ENCODE measurements around the gene KIF12.

The KIF12 gene

DNA sequence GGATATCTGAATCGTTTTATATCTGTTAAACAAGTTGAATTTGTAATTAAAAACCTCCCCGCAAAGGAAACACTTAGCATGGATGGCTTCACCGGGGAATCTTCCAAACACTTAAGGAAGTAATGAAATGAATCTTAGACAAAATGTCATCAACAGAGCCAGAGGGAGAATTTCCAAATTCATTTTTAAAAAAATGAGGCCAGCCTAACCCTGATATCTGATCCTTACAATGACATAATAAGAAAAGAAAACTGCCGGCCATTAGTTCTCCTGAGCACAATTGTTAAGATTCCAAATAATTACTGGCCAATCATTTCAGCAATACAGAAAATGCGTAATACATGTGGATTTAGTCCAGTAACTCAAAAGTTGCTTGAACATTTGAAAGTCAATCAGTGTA, 6.1 kb upstream of the KIF12 start:
- no peak for DNase-seq (ENCODE audit: low spot score)

DNA sequence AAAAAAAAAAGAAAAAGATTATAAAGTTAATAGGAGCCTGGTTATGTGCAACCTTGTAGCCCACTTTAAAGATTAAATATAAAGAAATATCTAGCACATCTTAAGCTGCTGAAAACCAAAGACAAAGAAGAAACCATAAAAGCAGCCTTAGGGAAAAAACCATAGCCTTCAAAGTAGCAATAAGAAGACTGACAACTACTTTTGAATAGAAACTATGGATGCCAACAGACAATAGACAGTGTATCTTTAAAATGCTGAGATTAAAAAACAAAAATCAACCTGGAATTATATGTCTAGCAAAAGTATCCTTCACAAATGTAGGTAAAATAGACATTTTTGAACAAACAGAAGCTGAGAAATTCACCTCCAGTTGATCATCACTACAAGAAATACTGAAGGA, 3.4 kb upstream of the KIF12 start:
- DNase-seq (ENCODE audit: low spot score) = no peak

DNA sequence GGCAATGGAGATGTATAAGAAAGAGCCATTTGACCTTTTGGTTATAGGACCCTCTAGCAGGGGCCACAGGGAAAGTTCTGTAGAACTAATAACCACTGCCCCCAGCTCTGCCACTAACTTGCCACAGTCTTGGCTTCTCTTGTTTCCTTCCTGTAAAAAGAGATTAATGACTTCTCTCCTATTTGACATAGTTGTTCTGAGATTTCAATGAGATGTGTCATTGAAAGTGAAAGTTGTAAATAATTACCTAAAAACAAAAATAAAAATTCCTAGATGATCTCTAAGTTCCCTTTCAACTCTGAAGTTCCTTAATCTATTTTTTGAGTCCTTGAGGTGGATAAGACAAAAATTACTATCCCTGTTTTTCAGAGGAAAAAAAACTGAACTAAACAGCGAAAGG, 1.4 kb upstream of the KIF12 start:
- no peak for DNase-seq (ENCODE audit: low spot score)

DNA sequence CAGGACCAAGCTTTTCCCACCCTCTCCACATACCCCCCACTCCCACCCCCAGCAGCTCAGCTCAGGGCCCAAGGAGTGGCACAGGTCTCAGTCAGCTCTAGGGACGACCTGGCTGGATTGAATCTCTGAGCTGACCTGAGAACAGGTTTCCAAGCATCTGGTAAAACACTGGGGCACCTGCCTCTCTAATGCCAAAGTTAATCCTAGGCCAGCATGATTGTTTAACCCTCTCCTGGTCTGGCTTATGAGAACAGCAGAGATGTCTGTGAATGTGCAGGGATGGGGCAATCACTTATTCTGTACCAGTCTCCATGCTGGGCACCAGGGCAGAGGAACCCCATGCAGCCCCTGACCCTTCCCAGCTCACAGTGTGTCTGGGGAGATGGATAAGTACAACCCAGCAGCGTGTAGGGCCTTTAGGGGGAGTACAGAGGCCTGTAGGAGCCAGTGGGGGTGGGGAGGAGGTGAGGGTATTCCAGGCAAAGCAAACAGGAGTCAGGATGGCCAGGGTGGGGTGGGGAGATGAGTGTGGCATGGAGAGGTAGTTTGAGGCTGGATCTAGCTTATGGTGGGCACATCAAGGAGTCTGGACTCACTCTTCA, 678 bp upstream of the KIF12 start:
- no peak for DNase-seq (ENCODE audit: low spot score)

DNA sequence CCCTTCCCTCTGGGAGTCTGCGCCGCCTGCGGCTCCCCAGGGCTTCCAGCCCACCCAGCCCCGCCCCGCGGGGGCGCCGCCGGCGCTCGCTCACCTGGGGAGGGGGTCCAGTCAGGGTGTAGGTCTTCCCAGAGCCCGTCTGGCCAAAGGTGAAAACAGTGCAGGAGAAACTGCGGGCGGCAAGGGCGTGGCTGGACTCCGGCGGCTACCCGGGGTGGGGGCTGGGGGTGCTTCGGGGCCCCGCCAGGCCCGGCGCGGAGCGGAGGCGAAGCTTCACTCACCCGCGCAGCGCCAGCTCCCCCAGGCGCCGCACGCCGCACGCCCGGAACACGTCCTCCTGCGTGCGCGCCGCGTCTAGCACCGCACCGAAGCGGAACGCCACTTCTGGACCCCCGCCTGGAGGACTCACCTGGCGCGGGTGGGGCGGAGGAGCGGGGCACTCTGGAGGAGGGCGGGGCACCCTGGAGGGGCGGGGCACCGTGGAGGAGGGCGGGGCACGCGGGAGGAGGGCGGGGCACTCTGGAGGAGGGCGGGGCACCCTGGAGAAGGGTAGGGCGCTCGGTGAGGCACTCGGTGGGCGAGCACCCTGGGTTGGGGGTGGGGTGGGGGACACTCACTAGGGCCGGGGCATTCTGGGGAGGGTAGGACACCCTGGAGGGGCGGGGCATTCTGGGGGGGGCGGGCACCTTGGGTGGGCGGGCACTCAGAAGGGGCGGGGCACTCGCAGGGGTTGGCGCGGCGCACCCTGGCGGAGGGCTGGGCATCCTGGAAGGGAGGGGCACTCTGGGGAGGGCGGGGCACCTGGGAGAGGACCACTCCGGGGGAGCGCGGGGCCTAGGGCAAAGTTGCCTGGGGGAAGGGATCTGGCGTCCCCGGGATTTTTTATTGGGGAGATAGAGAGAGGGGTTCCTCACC, 814 bp downstream of the KIF12 start:
- DNase-seq (ENCODE audit: low spot score) = peak; percentile 77

DNA sequence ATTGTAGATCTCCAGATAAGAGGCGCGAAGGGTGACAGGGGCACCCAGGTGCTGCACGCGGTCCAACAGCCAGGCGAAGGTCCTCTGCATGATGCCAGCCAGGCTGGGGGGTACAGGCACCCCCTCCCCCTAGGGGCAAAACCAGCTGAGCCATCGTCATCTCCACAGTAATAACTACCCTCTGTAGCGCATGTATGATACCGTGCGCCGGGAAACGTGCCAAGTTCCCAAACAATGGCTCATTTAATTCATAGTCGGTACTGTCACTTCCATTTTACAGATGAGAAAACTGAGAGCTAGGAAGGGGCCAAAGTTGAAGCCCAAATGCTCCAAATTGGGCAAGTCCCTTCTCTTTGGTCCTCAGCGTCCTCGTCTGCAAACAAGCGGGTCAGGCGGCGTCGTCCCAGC, 1.5 kb downstream of the KIF12 start:
- no peak for DNase-seq (ENCODE audit: low spot score)

DNA sequence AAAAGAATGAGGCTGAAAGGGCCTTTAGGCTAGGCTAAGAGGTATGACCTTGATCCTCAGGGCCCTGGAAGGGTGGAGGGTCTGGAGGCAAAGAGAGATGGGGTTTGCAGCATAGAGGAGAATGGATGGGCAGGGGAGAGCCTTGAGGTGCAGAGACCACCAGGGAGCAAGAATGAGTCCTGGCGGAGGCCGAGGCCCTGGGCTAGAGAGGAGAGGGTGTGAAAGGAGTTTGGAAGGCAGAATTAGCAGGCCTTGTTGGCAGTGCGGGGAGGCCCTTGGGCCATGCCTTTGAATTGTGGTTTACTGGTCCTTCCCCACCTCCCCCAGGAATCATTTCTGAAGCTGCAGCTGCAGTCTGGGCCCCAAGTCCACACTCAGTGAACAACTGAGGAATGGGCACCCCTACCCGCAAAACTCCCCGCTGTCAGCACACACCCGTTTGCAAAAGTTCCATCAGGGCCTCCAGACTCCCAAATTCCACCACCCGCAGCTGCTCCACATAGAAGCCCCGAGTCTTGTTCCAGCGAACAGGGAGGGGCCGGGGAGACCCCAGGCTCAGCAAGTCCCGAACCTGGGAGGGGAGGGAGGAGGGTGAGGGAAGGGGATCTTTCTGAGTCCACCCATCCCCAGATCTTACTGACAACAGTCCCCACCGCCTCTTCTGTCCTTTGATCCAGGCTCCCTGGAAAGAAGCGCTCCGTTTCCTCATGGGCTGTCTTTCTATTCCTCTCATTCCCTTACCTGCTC, 2.1 kb downstream of the KIF12 start:
- no peak for DNase-seq (ENCODE audit: low spot score)

DNA sequence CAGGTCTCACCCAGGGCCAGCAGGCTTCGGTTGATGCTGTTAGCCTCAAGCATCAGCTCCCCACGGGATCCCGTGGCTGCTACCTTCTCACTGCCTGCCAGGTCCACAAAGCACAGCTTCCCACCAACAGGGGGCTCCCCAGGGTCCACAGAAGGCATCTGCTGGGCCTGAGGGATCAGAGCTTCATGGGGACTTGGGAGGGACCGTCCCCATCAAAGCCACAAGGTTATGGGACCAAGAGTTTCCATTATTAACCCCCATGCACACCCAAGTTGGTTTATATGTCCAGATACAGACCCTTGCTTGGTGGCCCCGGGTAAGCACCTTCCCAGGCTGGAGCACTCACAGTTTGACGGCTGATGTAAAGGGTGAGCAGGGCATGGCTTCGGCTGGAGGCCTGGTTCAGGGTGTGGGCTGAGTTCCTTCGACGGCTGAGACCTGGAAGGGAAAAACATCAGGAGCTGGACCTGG, 3.0 kb downstream of the KIF12 start:
- DNase-seq (ENCODE audit: low spot score) = no peak

DNA sequence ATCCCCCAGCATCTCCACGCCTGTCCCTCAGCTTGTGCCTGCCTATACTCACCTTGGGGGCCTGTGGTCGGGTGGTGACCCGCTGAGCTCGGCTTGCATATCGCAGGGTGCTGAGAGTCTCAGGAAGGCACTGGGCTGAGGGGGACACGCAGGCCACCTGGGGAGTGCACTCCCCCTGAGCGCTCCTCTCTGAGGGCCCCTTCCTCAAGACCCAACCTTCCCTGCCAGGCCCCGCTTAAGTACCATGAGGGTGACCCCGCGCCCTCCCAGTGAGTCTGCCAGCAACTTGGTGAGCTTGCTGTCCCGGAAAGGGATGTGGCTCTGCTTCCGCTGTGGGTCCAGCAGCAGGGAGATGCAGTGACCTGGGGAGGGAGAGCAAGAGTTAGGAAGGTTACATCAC, 4.1 kb downstream of the KIF12 start:
- no peak for DNase-seq (ENCODE audit: low spot score)

DNA sequence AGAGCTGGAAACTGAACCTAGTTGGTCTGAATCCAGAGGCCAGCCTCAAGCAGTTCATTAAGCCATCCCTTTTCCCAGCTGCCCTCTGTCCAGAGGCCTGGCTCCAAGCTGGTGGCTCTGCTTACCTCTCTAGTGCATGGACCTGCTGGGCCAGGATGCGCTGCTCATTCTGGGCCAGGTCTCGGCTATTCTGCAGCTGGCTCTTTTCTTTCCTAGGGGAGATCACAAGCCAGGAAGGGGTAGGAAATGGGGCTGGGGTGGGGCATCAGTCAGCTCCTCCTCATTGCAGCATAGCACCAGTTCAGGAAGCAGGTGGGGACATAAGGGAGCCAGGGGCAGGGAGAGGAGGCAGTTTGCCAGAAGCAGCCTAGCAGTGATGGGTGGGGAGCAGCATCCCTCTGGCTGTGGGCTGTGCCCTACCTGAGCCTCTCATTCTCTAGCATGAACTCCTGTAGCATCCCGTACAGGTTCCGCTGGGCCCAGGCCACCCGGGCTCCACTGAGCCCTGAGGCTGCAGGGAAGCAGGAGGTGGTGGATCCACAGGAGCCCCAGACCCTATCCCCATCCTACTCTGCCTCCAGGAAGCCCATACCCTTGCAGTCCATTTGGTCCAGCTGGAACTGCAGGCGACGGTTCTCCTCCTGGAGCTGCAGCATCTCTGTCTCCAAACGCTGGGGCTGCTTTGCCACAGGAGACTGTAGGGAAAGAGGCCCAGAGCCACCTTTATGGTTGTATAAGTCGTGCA, 5.2 kb downstream of the KIF12 start:
- DNase-seq (ENCODE audit: low spot score) = peak; percentile 39

DNA sequence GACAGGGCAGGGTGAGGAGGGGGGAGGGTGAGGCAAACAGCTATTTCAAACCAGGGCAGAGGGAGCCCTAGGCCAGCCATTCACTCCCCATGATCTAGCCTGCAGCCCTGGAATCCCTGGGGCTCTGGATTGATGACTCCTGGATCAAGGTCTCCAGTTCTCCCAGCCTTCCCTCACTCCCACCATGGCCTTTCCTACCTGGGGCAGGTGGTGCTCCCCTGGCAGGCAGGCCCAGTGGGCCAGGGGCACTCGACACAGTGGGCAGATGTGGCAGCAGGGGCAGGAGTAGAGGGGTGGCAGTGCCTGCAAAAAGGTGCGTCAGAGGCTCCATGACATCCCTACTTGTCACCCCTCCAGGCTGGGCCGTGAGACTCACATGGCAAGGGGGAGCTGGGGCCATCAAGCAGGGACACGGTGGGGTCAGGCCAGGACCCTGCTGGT, 6.0 kb downstream of the KIF12 start:
- DNase-seq (ENCODE audit: low spot score) = peak; percentile 26

DNA sequence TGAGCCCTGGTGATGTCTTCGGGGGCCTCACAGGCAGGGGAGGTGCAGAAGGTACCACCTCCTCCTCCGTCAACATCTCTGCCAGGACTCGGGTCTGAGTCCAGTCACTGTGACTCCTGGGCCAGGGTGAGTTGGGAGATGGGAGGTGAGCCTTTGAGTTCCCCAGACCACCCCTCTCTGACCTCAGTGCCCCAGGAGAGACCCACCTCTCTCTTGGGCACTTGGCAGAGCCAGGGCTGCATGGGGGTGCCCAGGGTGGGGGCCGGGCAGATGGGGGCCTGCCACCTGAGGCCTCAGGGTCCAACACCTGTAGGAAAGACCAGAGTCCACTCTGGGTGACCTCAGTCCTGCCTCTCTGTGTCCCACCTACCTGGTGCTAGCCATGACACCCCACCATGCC, 6.8 kb downstream of the KIF12 start:
- peak; percentile 25 for DNase-seq (ENCODE audit: low spot score)

DNA sequence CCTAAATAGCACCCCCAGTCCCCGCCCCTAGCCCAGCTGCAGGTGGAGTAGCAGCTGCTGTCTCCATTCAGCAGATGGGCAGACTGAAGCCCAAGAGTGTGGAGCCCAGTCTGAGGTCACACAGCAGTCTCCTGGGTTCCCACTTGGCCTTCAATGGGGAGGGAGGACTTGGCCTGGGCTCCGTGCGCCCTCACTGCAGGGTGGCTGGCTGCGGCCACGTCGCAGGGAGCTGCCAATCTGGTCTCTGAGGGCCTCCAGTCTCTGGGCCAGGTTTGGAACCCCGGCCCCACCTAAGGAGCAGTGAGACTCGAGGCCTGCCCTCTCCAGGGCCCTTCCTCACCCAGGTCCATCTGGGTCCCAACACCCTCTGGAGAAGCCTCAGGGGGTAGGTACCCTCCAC, 7.4 kb downstream of the KIF12 start:
- peak; percentile 28 for DNase-seq (ENCODE audit: low spot score)

DNA sequence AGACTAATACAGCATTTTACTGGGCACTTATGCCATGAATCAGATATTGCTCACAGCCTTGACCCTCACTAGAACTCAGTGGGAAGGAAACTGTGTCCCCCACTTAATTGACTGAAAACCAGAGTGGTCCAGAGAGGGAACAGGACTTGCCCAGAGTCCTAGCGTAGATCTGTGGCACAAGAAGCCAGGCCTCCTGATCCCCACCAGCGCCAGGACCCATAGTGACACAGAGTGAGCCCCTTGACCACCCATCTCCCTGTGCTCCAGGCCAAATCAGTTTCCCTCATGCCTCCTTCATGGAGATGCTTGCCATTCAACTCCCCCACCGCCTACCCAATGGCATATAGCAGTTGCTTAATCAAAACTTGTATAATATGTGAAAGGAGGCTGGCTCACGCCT, 8.3 kb downstream of the KIF12 start:
- peak; percentile 16 for DNase-seq (ENCODE audit: low spot score)

DNA sequence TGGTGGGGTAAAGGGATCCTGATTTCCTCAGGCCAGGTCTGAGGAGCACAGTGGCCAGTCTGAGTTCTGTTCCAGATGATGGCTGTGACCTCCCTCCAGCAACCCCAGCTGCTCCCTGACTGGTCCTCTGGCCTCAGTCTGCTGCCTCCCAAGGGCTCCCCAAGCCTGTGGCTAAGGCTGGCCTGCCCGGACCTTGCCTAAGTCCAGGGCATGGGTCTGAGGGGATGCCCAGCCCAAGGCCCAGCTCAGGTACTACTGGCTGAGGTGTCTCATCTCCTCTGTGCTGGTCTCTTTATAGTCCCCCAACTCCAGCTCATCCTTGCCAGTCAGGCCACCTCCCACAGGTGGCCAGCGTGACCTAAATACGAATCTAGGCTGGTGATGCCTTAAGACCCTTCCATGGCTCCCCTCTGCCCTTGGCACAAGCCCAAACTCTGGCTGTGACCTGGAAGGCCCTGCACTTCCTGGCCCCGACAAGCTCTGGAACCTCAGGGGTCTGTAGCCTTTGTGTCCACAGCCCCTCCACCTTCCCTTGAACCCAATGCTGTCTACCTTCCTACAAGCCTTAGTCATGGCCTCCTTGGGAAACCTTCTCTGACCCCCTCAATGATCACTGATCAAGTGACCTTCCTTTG, 9.8 kb downstream of the KIF12 start:
- DNase-seq (ENCODE audit: low spot score) = peak; percentile 7

DNA sequence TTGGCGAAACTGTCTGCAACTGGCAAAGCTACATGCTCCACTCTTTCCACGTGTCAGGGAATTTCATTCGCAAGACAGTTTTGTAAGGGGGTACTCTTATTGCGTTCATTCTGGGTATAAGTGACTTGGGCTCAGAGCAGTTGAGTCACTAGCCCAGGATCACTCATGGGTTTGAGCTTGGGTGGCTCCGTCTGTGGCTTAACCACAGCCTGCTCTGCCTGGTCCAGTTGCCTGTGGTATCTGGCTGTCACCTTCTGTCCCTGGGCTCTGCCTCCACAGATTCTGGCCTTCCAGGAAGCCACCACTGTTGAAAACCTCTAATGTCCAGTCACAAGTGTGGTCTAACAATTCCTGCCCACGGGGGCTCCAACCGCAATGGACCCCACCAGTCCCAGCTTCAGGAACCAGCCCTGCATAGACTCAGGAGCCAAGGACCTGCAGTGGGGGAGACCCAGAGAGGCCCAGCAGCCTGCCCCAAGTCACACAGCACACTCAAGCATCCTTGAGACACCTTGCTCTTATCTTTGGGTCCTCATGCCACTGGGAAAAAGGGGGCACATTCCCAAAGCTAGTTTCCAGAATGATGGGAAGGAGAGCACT, 10.4 kb downstream of the KIF12 start:
- DNase-seq (ENCODE audit: low spot score) = no peak

DNA sequence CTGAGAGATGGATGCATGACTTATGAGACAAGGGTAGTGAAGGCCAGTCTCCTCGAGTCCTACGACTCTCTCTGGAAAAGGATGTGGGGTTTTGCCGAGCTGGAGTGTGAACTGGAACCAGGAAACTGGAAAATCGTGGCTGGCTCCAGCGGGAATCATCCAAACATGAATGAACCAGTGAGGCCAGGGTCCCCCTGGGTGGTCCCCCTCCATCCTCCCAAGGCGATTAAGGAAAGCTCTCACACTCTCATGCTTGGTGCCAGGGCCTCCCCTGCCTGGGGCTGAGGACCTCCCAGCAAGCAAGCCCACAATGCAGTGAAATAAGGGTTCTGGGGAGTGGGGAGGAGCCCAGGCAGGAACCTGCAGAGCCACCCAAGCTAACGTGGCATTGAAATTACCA, 11.4 kb downstream of the KIF12 start:
- no peak for DNase-seq (ENCODE audit: low spot score)

DNA sequence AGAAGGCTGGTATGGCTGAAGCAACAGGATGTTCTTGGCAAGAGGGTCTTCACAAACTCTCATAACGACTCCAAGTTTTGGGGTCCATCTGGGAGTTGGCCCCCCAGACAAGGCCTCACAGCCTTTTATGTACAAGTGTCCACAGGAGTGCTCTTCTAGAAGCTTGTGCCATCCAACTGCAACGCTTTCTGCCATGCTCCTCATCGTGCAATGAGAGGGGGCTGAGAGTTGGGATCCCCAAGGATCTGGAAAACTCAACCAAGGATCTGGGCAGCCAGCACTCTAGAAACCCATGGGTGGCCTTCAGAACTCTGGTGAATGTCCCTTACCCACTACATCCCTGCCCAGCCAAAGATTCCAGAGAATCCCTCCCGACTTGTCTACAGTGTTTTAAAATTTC, 12.5 kb downstream of the KIF12 start:
- no peak for DNase-seq (ENCODE audit: low spot score)

DNA sequence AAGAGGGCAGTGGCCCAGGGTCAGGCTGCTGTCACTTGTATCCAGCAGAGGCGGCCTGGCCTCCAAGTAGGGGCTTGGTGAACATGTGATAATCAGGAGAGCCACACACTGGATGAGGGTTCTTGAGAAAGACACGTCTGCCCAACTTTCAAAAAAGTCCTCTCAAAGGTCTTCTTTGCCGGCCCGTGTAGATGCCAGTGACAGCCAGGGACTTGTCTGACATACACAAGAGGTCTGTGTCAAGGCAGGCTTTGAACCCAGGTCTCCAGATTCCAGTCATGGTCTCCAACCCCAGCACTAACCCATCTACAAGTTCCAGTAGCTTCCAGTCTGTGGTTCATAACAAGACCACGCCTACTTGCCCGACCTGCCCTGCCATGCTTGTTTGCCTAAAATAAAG, 13.1 kb downstream of the KIF12 start:
- DNase-seq (ENCODE audit: low spot score) = peak; percentile 24

DNA sequence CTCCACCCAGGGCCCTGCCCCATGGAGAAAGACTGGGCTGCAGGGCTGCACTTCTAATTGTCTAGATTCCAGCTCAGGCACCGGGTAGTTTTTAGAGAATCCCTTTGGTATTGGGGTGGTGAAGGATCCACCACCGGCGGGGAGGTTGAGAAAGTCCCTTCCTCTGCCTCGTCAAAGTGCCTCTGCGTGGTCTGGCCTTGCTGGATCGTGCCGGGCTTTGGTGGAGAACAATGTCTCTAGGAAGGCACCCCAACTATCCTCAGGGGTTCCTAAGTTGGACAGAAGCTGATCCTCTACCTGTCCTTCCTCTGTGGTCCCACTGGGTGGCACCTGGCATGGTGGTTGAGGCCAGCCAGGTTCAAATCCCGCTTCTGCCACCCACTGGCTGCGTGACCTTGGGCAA, 13.7 kb downstream of the KIF12 start:
- DNase-seq (ENCODE audit: low spot score) = peak; percentile 29

Data from ecto neural progenitor cell (in vitro differentiated cells).